ENCODE results near the gene CTIF. TPM values are rescaled to one million over a fixed set of nuclear protein-coding genes. Genes with fewer than 3 reads are reported as not detected.

The CTIF gene
- total RNA-seq, 1 donor from 2014 or later = 15.0 TPM

- no peak overlapping the region for H3K4me3 ChIP-seq (ENCODE audit: low read depth, low read length)
- no peak for TF ChIP-seq CTCF (IDR thresholded peaks at IDR 0.05; ENCODE audit: insufficient read depth, low read length, severe bottlenecking)
- FAIRE-seq = peak; percentile 86
- H3K36me3 ChIP-seq (ENCODE audit: control insufficient read depth, insufficient read depth, low read length) = peaks cover 4% of the 10 kb centered on the region
- DNase-seq (ENCODE audit: low read depth) = no peak
- H3K27me3 ChIP-seq (ENCODE audit: control insufficient read depth, insufficient read depth, low read length) = no peaks in the 10 kb centered on the region
Measured at GRCh38 chr18:48679236-48679635, 140.4 kb downstream of the CTIF start.

GRCh38 chr18:48680339-48681250, 141.8 kb downstream of the CTIF start:
- no peak overlapping the region for H3K4me3 ChIP-seq (ENCODE audit: low read depth, low read length)
- FAIRE-seq (no peak), DNase-seq (ENCODE audit: low read depth) (no peak)
- H3K36me3 ChIP-seq (ENCODE audit: control insufficient read depth, insufficient read depth, low read length) = peaks cover 4% of the 10 kb centered on the region
- no peak for TF ChIP-seq CTCF (IDR thresholded peaks at IDR 0.05; ENCODE audit: insufficient read depth, low read length, severe bottlenecking)
- no peaks in the 10 kb centered on the region for H3K27me3 ChIP-seq (ENCODE audit: control insufficient read depth, insufficient read depth, low read length)

GRCh38 chr18:48682768-48683167, 143.9 kb downstream of the CTIF start:
- Histone ChIP-seq H3K4me3 (ENCODE audit: low read depth, low read length) (no peak overlapping the region), H3K36me3 (ENCODE audit: control insufficient read depth, insufficient read depth, low read length) (peaks cover 4% of the 10 kb centered on the region), H3K27me3 (ENCODE audit: control insufficient read depth, insufficient read depth, low read length) (no peaks in the 10 kb centered on the region)
- no peak for TF ChIP-seq CTCF (IDR thresholded peaks at IDR 0.05; ENCODE audit: insufficient read depth, low read length, severe bottlenecking)
- no peak for FAIRE-seq
- DNase-seq (ENCODE audit: low read depth) = no peak

GRCh38 chr18:48683197-48683596, 144.4 kb downstream of the CTIF start:
- Histone ChIP-seq H3K27me3 (ENCODE audit: control insufficient read depth, insufficient read depth, low read length) (no peaks in the 10 kb centered on the region), H3K4me3 (ENCODE audit: low read depth, low read length) (no peak overlapping the region), H3K36me3 (ENCODE audit: control insufficient read depth, insufficient read depth, low read length) (peaks cover 6% of the 10 kb centered on the region)
- DNase-seq (ENCODE audit: low read depth) = no peak
- no peak for FAIRE-seq
- no peak for TF ChIP-seq CTCF (IDR thresholded peaks at IDR 0.05; ENCODE audit: insufficient read depth, low read length, severe bottlenecking)

GRCh38 chr18:48683661-48684060, 144.8 kb downstream of the CTIF start:
- Histone ChIP-seq H3K4me3 (ENCODE audit: low read depth, low read length) (no peak overlapping the region), H3K27me3 (ENCODE audit: control insufficient read depth, insufficient read depth, low read length) (no peaks in the 10 kb centered on the region), H3K36me3 (ENCODE audit: control insufficient read depth, insufficient read depth, low read length) (peaks cover 8% of the 10 kb centered on the region)
- DNase-seq (ENCODE audit: low read depth) = no peak
- TF ChIP-seq CTCF (IDR thresholded peaks at IDR 0.05; ENCODE audit: insufficient read depth, low read length, severe bottlenecking) = no peak
- FAIRE-seq = peak; percentile 23
